ENCODE results near the gene PBX1. TPM values are rescaled to one million over a fixed set of nuclear protein-coding genes. Genes with fewer than 3 reads are reported as not detected.

PBX1 gene
- total RNA-seq, 4 donors from 2014 or later: 89.6 to 138 (median 112) TPM

GRCh38 chr1:164628772-164629171 lies 69.8 kb downstream of the PBX1 start:
- intact Hi-C loops (cut with DNase I): no loop called here
- WGBS: 61% methylated on average over 7 of the region's 7 CpGs
- Histone ChIP-seq H3K9me3 (no peaks in the 10 kb centered on the region), H3K4me1 (peaks cover 28 to 94% (median 86%) of the 10 kb centered on the region in 4 donors), H3K36me3 (no peaks in the 10 kb centered on the region), H3K27me3 (no peaks in the 10 kb centered on the region), H3K27ac (replicated peaks in 1 of 4) (peak overlapping the region; percentile 12 to 81 (median 46)), H3K4me3 (no peak overlapping the region)
- DNase-seq (ENCODE audit: extremely low spot score): no peak
- TF ChIP-seq POLR2AphosphoS5 (IDR thresholded peaks at IDR 0.05) (no peak), CTCF (IDR thresholded peaks at IDR 0.05) (no peak)

DNA sequence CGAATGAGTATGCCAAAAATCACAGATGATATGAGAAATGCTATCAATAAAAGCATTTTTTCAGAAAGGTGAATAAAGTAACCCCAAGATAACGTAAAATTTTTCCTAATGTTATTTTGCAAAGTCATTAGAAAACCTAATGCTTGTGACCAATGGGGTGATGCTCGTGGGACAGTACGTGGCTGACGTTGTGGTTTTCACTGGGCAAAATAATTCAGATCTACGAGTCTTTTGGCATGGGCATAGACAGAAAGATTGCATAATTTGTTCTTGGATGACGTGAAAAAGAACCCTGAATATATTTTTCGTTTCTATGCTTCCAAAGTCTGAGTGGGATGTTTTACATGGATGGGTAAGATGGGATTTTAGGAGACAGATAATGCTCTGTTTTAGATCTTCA lies 71.0 kb downstream of the PBX1 start:
- H3K4me3 ChIP-seq: no peak overlapping the region
- DNase-seq (ENCODE audit: extremely low spot score): no peak
- H3K27me3 ChIP-seq: no peaks in the 10 kb centered on the region
- H3K4me1 ChIP-seq: peaks cover 33 to 94% (median 86%) of the 10 kb centered on the region in 4 donors
- no peaks in the 10 kb centered on the region for H3K9me3 ChIP-seq
- TF ChIP-seq POLR2A (IDR thresholded peaks at IDR 0.05; ENCODE audit: low read depth): no peak
- TF ChIP-seq CTCF (IDR thresholded peaks at IDR 0.05): no peak
- no peak for TF ChIP-seq POLR2AphosphoS5 (IDR thresholded peaks at IDR 0.05)
- TF ChIP-seq EP300 (IDR thresholded peaks at IDR 0.05): no peak
- intact Hi-C loops (cut with DNase I): no loop called here
- 75% methylated on average over 8 of the region's 8 CpGs for WGBS
- H3K36me3 ChIP-seq: no peaks in the 10 kb centered on the region
- H3K27ac ChIP-seq (replicated peaks in 1 of 4): peak overlapping the region; percentile 15 to 81 (median 44)

DNA sequence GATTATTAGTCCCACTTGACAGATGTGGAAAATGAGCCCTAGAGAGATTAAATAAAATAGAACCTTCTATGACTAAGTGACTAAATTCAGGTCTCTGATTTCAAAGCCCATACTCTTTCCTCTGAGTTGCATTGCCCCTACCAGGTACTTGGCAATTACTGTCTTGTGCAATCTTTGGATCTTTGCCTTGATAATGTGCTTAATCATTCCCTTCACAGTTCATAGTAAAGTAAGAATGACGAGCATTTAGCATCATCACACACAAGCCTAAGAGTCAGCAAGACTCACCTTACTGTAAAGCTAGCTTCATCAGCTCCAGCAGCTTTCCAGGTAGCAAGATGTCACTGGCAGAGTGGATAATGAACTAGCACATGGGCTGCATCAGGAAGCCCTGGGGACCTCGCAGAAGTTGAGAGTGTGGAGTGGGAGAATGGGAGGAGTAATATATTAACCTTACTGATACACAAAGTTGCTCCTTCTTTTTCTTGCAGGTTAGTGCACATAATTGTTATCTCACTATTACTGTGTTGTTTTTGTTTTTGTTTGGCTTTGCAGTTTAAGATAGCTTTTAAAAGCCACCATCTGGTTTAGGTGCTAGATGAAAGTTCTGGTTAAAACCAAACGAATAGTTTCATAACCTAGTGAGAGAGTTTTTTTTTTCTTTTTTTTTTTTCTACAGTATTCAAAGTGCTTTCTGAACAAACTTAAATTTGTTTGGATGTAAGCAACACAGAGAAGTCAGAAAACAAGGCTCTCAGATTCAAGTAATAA lies 71.8 kb downstream of the PBX1 start:
- intact Hi-C loops (cut with DNase I): no loop called here
- Histone ChIP-seq H3K4me1 (peaks cover 36 to 94% (median 86%) of the 10 kb centered on the region in 4 donors), H3K36me3 (no peaks in the 10 kb centered on the region), H3K9me3 (no peaks in the 10 kb centered on the region), H3K4me3 (no peak overlapping the region), H3K27me3 (no peaks in the 10 kb centered on the region), H3K27ac (replicated peaks in 1 of 4) (peak overlapping the region; percentile 15 to 81 (median 46))
- 30% methylated on average over 3 of the region's 3 CpGs for WGBS
- DNase-seq (ENCODE audit: extremely low spot score): no peak
- peak in 1 of 2 donors; percentile 62 for TF ChIP-seq POLR2AphosphoS5 (IDR thresholded peaks at IDR 0.05)
- no peak for TF ChIP-seq CTCF (IDR thresholded peaks at IDR 0.05)

DNA sequence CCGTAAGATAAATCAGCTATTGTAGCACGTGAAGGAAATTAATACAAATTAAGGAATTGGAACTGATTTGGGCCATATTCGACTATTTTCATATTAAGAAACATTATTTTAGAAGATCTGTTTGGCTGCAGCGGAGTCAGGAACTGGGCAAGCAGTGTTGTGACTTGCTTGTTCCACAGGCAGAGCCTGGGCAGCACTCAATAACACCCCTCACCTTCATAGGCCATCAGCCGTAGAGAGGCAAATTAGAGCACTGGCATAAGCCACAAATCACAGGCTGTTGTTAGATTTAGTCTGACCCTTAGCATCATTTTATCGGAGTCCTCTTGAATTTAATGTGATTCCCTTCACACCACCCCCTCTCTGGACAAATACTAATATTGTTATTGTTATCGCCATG lies 72.8 kb downstream of the PBX1 start:
- Histone ChIP-seq H3K9me3 (no peaks in the 10 kb centered on the region), H3K4me3 (no peak overlapping the region), H3K27ac (replicated peaks in 1 of 4) (peak overlapping the region; percentile 21 to 81 (median 76)), H3K4me1 (peaks cover 43 to 96% (median 88%) of the 10 kb centered on the region in 4 donors), H3K36me3 (no peaks in the 10 kb centered on the region), H3K27me3 (no peaks in the 10 kb centered on the region)
- intact Hi-C loops (cut with DNase I): no loop called here
- TF ChIP-seq POLR2A (IDR thresholded peaks at IDR 0.05; ENCODE audit: low read depth): no peak
- no peak for TF ChIP-seq POLR2AphosphoS5 (IDR thresholded peaks at IDR 0.05)
- no peak for TF ChIP-seq CTCF (IDR thresholded peaks at IDR 0.05)
- TF ChIP-seq EP300 (IDR thresholded peaks at IDR 0.05): no peak
- no peak for DNase-seq (ENCODE audit: extremely low spot score)
- WGBS: 73% methylated on average over 7 of the region's 7 CpGs

GRCh38 chr1:164633997-164634396 lies 75.0 kb downstream of the PBX1 start:
- WGBS: 81% methylated on average over 7 of the region's 7 CpGs
- Histone ChIP-seq H3K9me3 (no peaks in the 10 kb centered on the region), H3K4me1 (peaks cover 62 to 99% (median 98%) of the 10 kb centered on the region in 4 donors), H3K27ac (replicated peaks in 1 of 4) (peak overlapping the region; percentile 72 to 81 (median 80)), H3K4me3 (no peak overlapping the region), H3K36me3 (no peaks in the 10 kb centered on the region), H3K27me3 (no peaks in the 10 kb centered on the region)
- intact Hi-C loops (cut with DNase I): no loop called here
- DNase-seq (ENCODE audit: extremely low spot score): no peak
- TF ChIP-seq POLR2A (IDR thresholded peaks at IDR 0.05; ENCODE audit: low read depth) (no peak), POLR2AphosphoS5 (IDR thresholded peaks at IDR 0.05) (no peak), EP300 (IDR thresholded peaks at IDR 0.05) (no peak), CTCF (IDR thresholded peaks at IDR 0.05) (no peak)
